AG08395 (cell line): ENCODE measurements around the gene CORO2B.

Source experiments
- DNase-seq: peaks from one replicate; pipeline ENCODE4 v3.0.0; 2012; ENCODE audit warnings: mixed read lengths, low spot score

Gene CORO2B

DNA sequence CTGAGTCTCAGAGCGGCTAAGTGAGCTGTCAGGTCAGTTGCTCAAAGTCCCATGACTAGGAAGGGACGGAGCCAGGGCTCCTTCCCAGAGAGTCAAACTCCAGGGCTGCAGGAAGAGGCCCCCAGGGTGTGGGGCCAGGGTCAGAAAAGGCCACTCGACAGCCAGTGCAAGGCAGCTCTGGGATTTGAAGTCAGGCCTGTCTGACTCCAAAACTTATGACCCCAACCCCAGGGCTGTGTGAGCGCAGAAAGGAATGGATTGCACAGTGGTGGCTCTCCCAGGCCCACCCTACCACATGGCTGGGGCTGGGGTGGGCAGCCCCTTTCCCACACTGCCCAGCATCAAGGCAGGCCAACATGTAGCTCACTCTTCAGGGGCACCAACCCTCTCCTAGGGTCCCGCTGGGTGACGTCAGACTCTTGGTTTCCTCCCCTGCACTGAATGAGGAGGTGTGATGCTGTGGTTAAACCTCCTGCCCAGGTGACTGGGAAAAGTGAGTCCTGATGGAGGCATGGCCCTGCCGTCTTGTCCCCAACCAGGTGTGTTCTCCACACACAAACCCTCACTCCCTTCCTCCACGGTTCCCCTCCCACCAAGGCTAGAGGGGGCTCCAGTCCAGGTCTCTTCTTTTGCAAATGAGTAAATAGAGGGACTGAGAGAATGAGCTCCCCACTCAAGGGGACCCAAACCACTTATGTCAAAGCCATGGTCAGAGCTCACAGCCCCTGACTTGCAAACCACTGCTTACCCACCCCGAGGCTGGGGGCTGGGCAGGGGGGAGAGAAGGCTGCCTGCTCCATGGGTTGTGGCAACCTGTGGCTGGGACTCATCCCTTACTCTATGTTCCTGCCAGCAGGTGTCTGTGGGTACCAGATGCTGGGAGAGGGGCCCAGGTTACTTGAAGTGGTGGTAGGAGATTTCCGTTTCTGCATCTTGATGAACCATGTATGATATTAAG lies 23.8 kb upstream of the CORO2B start:
- no peak for DNase-seq

DNA sequence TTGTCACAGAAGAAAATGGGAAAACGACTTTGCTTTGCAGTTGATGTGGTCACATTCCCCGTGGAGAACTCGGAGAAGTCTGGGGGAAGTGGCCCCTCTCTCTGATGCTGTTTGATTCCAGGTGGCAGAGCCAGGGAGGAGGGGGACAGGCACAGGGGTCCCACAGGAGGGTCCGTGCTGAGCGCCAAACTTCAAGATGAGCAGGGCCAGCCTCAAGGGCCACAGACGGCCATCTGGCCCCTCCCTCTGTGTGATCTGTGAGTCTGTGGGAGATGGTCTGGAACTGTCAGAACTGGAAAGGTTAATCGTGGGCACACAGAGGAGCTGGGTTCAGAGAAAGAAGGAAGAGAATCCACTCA lies 23.1 kb upstream of the CORO2B start:
- no peak for DNase-seq

DNA sequence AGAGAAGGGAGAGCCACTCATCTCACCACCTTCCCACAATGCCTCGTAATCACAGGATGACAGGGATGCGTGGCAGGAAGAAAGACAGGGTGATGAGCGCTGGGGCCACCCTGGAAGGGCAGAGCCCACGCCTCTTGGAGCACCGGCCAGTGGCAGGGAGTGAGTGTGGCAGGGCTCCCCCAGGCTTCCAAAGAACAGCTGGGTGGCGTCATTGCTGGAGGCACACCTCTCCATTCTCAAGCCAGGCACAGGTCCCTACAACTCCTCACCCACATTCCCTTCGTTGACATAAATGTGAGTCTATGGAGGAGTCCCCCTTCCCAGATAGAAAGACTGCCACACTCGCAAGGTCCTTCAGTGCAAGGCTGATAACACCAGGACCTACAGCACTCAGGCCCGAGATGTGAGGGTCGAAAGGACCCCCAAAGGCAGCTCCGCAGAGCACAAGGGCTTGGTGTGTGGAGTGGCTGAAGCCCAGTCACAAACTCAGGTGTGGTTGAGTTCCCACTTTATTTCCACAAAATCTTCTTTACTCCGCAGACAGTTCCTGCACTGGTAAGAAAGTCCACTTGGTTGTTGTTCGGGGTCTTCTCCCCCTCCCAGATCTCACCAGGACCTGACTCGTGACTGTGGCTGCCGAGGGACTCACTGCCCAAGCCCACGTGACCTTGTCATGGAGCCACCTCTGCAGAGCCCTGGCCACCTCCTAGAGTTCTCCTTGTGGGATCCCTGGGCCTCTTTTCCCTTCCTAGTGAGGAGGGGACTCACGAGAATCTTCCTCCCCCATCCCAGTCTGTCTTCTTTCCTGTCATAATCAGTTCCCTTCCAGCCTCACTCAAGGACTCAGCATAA lies 22.4 kb upstream of the CORO2B start:
- DNase-seq: no peak

DNA sequence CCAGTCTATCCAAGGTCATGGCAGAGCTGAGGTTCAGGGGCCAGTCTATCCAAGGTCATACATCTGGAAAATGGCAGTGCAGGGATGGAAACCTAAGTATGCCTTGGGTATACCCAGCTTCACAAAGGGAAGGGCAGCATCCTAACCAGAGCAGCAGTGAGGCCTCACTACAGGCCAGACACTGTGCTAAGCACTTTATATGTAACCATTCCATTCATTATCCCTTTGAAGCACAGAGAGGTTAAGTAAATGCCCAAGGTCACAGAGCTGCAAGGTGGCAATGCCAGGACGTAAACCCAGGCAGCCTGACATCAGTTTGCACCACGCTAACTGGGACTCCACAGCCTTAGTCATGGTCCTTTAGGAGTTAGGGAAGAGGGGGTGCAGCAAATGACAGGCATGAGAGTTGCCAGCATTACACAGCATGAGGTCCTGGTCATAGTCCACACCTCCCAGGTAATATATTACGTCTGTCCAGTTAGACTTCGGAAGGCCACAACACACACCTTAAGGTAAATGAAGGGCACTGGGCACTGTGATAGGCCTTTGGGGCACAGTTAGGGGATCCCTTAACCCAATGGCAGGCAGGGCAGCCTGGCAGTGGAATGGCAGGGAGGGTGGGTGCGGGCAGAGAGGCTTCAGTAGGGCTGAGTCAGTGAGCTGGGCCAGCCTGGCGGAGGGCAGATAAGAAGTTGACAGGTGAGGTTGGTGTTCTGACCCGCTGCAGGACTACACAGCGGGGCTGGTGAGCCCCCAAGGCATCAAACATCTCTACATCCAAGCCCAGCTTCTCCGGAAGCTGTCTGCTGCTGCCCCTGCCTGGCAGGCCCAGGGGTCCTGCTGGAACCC lies 21.1 kb upstream of the CORO2B start:
- no peak for DNase-seq

DNA sequence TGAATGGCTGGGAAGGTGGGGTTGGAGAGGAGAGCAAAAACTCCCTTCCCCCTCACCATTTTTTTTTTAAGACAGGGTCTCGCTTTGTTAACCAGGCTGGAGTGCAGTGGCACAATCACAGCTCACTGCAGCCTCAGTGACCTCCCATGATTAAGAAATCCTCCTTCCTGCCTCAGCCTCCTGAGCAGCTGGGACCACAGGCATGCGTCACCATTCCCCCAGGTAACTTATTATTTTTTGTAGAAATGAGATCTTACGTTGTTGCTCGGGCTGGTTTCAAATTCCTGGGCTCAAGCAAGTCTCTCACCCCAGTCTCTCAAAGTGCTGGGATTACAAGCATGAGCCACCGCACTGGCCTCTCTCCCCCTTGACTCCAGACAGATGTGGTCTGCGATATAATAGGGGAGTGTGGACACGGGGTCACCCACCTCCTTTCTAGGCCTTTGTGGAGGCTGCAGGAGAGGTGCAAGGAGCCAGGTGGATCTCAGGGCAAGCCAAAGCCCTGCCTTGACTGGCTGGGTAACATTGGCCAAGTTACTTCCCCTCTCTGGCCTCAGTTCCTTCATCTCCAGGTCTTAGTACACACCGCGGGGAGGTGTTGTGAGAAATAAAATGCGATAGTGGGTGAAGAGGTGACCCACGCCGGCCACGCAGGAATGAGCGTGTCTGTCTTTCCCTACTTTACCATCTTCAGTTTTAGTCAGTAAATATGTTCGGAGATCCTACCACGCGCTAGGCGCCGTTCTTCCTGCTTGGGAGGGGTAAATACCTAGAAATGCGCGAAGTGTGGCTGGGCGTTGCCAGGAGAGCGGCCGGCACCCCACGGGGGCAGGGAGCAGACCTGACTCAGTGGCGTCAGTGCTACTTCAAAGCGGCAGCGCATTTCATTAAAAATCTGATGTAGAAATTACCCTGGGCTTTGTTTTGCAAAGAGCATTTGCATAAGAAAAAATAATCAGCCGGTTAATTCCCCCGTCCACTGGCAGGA lies 20.2 kb upstream of the CORO2B start:
- no peak for DNase-seq

DNA sequence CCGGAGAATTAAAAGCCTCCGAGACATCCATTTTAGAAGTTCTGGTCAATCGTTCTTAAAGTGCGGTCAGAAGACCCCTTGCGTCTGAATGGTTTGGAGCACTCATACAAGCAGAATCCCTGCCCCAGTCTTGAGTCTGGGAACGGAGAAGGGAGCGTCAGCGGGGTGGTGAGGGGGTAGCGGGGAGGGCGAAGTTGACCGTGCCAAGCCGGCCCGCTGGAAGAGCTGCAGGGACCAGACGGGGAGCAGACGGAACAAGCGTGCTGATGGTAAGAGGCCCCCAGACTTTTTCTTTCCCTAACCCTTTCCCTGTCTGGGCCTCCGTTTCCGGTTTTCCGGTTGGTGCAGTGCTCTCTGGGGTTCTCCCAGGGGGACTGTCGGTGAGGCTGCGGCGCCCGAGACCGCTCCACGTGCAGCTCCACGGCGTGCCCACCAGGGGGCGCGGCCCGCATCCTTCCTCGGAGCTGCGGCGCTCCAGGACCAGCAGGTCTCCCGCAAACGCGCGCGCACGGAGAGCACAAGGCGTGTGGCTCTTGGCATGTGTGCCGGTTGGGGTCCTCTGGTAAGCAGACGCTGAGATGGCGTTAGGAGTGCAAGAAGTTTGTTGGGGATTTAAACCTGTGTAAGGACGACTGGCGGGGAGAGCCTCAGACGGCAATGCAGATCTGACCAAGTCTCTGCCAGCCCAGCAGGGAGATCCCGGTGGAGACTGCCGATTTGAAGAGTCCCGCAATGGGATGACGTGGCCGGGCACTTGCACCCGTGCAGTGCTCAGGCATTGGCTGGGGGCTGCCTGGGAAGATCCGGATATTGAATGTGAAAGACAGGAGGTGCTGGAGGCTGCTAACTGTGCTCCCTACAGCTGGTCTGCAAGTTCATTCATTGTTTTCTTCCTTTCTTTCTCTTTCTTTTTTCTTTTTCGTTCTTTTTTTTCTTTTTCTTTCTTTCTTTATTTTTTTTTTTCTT lies 19.2 kb upstream of the CORO2B start:
- peak; percentile 86 for DNase-seq

DNA sequence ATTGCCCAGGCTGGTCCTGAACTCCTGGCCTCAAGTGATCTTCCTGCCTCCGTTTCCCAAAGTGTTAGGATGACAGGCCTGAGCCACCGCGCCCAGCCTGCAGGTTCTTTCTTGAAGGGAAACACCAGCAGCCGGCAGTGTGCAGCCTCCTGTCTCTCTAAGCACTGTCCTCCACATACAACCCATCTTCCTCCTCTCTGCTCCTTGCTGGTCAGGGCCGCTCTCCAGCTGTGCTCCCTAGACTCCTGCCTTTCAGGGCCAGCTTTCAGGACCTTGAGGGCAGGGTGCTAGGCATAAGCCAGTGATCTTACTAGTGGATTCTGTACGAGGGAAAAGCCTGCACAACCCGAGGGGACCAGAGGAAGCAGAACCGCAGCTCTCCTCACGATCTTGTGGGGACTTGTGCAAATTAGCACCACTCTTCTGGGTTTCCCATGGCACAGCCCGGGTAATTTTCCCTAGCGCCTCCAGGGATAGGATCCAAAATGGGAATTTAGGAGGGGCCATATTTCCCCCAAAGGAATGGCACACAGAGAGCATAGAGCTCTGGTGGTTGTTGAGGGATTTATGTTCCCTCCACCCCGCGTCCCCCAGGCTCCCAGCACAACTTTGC lies 18.2 kb upstream of the CORO2B start:
- DNase-seq: no peak

DNA sequence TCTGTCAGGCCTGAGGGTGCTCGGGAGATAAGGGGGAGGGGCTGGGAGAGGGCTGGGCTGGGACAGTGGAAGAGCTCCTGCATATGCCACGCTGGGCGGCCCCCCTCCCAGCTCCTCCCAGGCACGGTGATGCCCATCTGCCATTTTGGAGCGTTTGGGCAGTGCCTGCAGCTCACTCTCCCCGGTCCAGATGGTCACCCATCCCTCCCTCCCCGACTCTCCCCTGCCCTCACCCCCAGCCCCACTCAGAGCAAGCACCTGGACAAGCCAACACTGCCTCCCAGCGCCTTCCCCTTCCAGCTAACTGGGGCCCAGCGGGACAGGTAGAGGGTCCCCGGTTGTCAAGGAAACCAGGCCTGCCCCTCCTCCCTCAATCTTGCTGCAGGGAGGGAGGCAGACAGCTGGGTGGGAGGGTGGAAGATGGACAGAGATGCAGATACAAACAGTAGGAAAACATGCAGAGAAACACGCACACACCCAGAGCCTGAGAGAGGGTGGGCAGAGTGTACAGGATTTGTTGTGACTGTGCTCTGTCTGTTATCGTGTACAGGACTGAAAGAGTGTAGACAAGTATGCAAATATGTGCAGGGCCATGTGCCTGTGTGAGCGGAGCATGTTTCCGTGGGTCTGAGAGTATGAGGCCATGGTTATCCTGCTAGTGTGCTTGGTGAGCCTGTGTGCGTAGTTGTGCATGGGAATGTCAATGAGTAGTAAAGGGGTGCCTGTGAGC lies 17.5 kb upstream of the CORO2B start:
- DNase-seq: no peak

DNA sequence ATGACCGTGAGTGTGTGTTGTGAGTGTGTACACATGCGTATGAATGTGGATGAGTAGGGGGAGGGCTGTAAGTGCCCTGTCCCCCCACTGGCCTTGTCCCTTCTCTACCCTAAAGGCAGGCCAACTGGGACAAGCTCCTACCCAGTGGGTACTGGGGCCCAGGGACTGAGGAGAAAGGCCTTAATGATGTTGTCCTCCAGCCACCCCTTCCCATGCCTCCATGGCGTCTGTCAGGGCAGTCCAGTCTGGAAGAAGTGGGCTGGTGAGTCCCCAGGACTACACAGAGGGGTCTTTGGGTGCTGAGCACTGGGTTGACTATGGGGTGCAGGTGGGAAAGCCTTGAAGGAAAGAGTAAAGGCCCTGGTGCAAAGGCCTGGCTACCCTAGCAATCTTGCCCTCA lies 16.9 kb upstream of the CORO2B start:
- DNase-seq: no peak

DNA sequence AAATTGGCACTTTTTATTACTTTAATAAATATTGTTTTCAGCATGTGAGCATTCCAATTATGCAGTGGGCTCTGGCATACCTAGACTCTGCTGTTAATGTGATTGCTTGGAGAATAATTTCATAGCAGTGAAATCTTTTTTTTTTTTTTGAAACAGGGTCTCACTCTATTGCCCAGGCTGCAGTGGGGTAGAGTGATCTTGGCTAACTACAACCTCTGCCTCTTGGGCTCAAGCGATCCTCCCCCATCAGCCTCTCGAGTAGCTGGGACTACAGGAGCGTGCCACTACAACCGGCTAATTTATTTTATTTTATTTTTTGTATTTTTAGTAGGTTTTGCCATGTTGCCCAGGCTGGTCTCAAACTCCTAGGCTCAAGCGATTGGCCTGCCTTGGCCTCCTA lies 14.6 kb upstream of the CORO2B start:
- no peak for DNase-seq

DNA sequence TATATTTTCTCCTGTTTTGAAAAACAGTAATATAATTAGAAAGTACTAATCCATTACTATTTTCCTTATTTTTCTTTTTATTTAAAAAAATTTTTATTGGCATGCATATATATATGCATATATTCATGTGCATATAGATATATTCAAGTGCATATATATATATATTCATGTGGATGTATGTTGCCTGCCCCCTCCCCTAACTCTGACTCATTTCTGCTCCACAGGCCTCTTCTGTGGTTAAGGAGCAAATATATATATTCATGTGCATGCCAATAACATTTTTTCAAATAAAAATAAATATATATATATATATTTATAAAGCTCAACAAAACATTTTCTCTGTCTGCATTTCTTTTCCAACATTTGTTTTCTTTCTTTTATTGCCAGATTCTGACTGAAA lies 13.6 kb upstream of the CORO2B start:
- DNase-seq: no peak

DNA sequence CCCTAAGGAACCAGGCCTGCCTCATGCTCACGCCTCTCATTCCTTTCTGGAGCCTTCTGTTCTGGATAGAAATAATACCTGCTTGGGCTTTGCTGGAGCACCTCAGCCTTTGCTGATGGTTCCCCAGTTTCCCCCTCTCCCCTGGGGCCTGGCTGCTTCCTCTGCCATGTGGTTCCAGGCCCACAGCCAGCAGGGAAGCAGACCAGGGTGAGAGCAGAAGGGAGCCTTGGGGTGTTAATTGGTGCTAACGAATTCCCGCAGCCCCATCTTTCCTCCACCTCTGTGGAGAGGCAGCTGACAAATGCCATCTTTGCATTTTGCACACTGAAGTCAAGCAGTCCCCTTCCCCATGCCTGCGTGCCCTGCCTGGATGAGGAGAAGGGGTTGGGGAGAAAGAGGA lies 13.1 kb upstream of the CORO2B start:
- no peak for DNase-seq

DNA sequence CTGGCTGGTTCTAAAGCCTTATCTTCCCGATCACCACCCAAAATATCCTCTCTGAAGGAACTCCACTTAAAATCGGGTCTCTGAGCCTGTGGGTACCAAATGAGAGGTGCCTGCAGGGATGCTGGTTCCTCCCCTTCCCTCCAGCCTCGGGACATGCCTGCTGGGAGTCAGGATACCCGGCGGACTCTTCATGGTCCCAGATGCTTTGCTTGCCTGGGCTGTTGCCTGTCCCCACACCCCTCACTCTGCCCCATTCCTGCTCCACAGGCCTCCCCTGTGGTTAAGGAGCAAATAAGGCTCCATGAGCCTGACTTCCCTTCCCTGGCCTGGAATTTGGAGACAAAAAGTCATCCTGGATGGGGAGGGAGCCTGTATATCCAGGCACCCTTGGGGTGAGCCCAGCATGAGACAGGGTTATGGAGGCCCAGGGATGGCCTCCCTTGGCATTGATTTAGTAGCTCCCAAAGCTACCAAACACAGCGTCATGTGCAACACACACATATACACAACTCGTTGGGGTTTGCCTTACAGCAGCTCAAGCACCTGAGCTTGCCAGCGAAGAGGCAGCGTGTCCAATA lies 12.3 kb upstream of the CORO2B start:
- no peak for DNase-seq

DNA sequence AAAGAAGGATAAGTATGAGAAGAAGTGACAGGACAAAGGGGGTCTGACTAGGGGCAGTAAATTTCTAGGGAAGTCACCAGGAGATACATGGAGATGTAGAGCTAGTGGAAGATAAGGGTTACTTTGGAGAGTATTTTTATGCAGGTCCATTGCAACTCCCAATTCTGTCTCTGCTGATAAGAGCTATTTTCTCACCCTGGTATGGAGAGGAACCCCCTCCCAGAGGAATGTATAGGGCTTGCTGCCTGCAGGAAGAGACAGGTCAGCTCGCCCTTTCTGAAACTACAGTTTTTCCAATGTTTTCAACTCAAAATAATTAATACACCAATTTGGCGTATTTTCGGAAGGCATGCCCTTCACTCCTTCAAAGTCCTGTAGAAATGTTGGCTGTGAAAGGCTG lies 11.4 kb upstream of the CORO2B start:
- no peak for DNase-seq

DNA sequence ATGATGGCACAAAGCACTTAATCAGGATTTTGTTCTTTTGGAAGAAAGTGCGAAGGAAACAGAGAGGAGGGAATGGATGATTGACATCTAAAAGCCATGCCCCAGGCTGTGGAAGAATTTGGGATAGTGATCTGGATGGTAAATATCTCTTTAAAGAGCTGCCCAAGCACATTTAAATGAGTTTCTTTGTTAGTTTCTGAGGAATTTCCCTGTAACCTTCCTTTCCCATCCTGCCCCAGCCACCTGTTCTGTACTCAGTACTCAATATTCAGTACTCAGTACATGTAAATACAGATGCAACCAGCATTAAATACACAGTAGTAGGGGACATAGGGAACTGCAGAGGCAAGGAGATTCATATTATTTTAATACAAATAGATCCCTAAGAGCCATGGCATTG lies 7.8 kb upstream of the CORO2B start:
- no peak for DNase-seq

DNA sequence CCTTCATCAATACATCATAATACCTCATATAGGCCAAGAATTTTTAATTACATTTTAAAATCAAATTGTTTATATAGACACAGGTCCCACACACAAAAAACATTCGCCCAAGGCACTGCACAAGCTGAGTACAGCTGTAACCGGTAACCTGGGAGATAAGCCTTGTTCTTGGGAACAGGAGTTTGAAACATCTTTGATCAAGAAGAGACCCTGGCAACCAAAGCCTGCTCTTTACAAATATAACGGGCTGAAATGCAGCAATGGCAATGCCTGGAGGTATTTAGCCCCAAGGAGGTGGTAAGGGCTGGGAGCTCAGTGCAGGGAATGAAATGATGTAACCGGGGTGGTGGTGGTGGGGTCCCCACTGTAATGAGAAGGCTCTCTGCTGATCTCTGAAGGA lies 7.2 kb upstream of the CORO2B start:
- no peak for DNase-seq

DNA sequence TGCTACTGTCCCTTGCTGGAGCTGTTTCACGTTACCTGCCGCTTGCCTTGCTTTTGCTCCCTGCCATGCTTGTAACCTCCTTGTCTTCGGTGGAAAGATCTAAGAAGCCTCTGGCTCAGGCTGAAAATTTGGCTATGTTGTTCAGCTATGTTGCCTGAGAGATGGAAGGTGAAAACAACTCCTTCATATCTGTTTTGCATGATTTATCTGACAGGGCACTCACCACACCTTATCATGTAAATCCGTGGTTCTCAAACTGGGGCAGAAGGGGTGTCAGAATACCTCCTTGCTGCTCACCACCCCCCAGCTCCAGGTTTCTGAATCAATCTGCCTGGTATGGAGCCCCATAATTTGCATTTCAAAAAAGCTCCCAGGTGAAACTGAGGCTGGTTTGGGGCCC lies 6.5 kb upstream of the CORO2B start:
- DNase-seq: no peak

DNA sequence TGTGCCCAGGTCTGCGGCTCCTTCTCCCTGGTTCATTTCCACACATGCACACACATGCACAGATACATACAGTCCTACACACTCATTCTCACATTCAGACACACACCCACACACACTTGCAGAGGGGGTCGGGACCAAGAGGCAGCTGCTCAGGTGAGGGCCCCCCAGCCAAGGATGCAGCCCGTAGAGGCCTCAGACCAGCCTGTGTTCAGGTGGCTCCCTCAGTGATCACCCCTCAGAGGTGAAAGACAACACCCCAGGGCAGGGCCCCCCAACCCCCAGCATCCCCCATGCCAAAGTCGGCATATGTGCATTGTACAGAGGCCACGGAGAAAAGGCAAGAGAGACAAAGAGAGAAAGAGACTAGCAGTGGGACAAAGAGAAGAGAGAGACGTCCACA lies 5.9 kb upstream of the CORO2B start:
- no peak for DNase-seq
